K562 (cell line): Measurements from ENCODE around the gene ANO4.

Experiments
- EP300 ChIP-seq: IDR thresholded peaks from 2 replicates; pipeline ENCODE4 v1.6.1; 2012; ENCODE audit warnings: low read length, improper control_type of control experiment
- FOXK1 ChIP-seq: sonication (generic); formaldehyde crosslinking; IDR thresholded peaks from 2 replicates; pipeline ENCODE4 v1.8.0; 2022; ENCODE audit warnings: missing genetic modification reagents, mild to moderate bottlenecking, borderline replicate concordance
- HDAC1 ChIP-seq, 2 experiments: fragments of 450-650 bp; IDR thresholded peaks; 2 replicates each; pipeline ENCODE4 v1.6.1; 2016 to 2017; ENCODE audit warnings: inconsistent platforms in 1 of 2, mild to moderate bottlenecking in 1 of 2, moderate library complexity in 1 of 2
- JUND ChIP-seq, 2 experiments: IDR thresholded peaks; 2 replicates in 1 of 2; 3 replicates in 1 of 2; pipeline ENCODE4 v1.6.1; 2011; ENCODE audit warnings: borderline replicate concordance in 2 of 2, low read depth in 2 of 2, low read length in 2 of 2, improper control_type of control experiment in 1 of 2, missing biosample characterization in 1 of 2, missing genetic modification characterization in 1 of 2, missing genetic modification reagents in 1 of 2
- RBFOX2 ChIP-seq: fragments of 200-400 bp; formaldehyde crosslinking; IDR thresholded peaks from 2 replicates; pipeline ENCODE4 v1.6.1; 2017; ENCODE audit warnings: low read depth, mild to moderate bottlenecking, low read length, moderate library complexity

DNA sequence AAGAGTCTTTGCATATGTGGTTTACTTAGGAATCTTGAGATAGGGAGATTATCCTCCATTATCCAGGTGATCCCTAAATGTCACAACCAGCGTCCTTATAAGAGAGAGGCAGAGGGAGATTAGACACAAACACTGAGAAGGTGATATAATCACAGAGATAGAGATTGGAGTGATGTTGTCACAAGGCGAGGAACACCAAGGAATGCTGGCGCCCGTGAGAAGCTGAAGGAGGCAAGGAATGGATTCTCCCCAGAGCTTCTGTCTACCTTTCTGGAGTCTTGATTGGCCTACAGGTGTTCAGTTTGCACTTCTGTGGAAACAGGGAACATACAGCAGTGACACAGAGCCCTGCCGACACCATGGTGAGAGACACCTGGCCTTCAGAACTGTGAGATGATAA, 101.6 kb downstream of the ANO4 start:
- TF ChIP-seq FOXK1 (no peak), HDAC1 (IDR thresholded peaks at IDR 0.05) (no peak), EP300 (no peak), JUND (IDR thresholded peaks at IDR 0.05; ENCODE audit: borderline replicate concordance, low read depth, low read length) (no peak), JUND (tag; IDR thresholded peaks at IDR 0.05; ENCODE audit: borderline replicate concordance, low read depth, low read length) (no peak), RBFOX2 (no peak)
